ENCODE results near the gene GJB2.

Gene GJB2

DNA sequence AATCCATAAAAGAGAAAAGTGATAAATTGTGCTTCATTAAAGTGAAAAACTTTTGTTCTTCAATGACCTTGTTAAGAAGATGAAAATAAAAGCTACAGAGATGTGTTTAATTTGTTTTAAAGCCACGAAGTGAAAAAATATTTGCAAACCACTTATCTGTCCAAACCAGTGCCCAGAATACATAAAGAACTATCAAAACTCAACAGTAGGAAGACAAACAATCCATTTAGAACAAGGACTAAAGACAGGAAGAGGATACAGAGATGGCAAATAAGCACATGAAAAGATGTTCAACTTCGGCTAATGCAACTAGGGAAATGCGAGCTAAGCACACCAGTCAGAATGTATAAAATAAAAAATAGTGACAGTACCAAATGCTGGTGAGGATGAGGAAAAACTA lies 24.4 kb upstream of the GJB2 start:
- POLR2A ChIA-PET: no interaction called here
- no peak for DNase-seq (ENCODE audit: extremely low spot score)
- TF ChIP-seq, protein P1, sequence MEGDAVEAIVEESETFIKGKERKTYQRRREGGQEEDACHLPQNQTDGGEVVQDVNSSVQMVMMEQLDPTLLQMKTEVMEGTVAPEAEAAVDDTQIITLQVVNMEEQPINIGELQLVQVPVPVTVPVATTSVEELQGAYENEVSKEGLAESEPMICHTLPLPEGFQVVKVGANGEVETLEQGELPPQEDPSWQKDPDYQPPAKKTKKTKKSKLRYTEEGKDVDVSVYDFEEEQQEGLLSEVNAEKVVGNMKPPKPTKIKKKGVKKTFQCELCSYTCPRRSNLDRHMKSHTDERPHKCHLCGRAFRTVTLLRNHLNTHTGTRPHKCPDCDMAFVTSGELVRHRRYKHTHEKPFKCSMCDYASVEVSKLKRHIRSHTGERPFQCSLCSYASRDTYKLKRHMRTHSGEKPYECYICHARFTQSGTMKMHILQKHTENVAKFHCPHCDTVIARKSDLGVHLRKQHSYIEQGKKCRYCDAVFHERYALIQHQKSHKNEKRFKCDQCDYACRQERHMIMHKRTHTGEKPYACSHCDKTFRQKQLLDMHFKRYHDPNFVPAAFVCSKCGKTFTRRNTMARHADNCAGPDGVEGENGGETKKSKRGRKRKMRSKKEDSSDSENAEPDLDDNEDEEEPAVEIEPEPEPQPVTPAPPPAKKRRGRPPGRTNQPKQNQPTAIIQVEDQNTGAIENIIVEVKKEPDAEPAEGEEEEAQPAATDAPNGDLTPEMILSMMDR (IDR thresholded peaks at IDR 0.05; ENCODE audit: control extremely low read depth, extremely low read depth, low read depth, missing control alignments): no peak
- CTCF ChIA-PET: no interaction called here

DNA sequence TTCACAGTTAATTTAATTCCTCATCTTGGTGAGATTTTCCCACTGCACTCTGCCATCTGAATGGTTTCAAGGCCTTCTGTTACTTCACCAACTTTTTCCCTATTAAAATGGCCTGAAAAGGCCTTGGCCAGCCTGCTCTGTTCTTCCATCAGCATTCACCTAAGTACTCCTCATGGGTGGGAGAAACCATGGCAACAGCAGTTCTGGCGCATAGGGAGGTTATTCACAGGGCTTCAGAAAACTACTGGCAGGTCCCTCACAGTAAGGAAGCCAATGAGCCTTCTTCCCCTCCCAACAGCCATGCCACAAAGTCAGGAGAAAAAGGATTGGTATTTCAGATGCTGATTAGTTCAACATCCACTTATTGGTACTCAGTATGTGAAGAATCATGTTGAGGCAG lies 17.2 kb upstream of the GJB2 start:
- ChIA-PET CTCF (interaction anchor here (1.0 to 1.7 kb wide), 2 partner anchors 13 to 19 kb away, joined by 3 to 9 read pairs; no protein-coding TSS in a partner anchor), POLR2A (no interaction called here)
- TF ChIP-seq, protein P1 (IDR thresholded peaks at IDR 0.05; ENCODE audit: control extremely low read depth, extremely low read depth, low read depth, missing control alignments): no peak
- DNase-seq (ENCODE audit: extremely low spot score): no peak

DNA sequence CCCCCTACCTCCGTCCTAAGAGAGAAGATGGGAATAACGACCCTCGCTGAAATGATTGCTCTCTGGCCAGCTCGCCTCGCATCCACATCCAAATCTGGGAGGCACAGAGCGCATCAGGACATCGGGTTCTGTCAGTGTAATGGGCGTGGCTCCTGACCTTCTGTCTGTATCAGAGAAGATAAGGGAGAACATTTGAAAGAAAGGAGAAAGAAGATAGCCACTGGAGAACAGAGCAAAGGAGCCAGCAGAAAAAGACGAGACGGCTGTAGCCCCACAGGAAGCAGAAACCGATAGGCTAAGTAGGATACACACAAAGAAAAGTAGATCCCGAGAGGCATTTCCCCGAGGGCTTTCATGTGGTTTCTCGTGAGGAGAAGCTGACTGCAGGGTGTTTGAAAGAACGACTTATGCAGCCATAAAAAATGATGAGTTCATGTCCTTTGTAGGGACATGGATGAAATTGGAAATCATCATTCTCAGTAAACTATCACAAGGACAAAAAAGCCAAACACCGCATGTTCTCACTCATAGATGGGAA lies 14.0 kb upstream of the GJB2 start:
- TF ChIP-seq, protein P1 (IDR thresholded peaks at IDR 0.05; ENCODE audit: control extremely low read depth, extremely low read depth, low read depth, missing control alignments): no peak
- ChIA-PET CTCF (interaction anchor here (1.1 kb wide), 1 partner anchor 10 kb away, joined by 5 read pairs; no protein-coding TSS in a partner anchor), POLR2A (no interaction called here)
- no peak for DNase-seq (ENCODE audit: extremely low spot score)

DNA sequence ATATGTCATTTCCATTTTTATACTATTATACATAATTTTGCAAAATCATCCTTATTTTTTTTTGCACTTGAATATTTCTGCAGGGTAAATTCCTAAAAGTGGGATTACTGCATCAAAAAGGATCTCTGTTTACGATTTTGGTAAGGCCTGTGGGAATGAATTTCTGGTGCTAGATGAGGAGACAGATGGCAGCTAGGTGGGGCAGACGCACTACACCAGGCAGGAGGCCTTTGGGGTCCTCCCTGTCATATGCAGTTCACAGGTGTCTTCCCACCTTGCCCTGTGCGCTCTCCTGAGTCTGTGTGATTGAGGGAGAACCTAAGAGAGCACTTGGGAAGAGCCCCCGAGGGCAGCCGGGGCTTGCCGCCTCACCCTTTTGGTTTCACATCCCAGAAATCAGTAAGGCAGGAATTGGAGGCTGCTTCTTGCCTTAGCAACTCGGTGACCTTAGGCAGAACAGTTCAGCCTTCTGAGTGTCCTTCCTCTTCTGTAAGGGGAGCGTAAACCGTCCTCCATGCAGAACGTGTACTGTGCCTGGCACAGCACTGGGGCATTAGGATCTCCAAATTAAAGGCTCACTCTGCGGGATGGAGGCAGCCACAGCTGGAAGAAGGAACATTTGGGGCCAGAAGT lies 13.4 kb upstream of the GJB2 start:
- DNase-seq (ENCODE audit: extremely low spot score): no peak
- ChIA-PET POLR2A (no interaction called here), CTCF (interaction anchor here (1.1 to 1.8 kb wide), 2 partner anchors 9 kb away, joined by 5 to 9 read pairs; no protein-coding TSS in a partner anchor)
- TF ChIP-seq, protein P1 (IDR thresholded peaks at IDR 0.05; ENCODE audit: control extremely low read depth, extremely low read depth, low read depth, missing control alignments): no peak

DNA sequence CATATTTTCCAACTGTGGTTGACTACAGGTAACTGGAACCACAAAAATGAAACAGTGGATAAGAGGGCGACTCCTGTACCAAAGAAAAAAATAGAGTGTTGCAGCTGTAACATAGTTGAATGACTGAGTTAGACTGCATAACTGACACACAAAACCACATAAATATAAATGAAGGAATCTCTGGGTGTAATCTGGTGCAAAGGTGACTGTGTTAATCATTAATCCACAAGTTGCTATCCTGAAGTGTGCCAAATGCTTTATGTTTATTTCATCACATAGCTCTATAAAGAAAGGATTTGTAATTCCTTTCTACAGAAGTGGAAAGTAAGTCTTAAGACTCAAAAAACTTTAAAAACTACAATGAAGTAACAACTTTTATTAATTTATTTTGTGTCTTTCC lies 6.0 kb upstream of the GJB2 start:
- TF ChIP-seq, protein P1 (IDR thresholded peaks at IDR 0.05; ENCODE audit: control extremely low read depth, extremely low read depth, low read depth, missing control alignments): no peak
- DNase-seq (ENCODE audit: extremely low spot score): no peak
- POLR2A ChIA-PET: no interaction called here
- CTCF ChIA-PET: interaction anchor here (1.2 to 5.7 kb wide), 3 partner anchors 11 to 726 kb away, joined by 3 to 67 read pairs (median 13); no protein-coding TSS in a partner anchor

DNA sequence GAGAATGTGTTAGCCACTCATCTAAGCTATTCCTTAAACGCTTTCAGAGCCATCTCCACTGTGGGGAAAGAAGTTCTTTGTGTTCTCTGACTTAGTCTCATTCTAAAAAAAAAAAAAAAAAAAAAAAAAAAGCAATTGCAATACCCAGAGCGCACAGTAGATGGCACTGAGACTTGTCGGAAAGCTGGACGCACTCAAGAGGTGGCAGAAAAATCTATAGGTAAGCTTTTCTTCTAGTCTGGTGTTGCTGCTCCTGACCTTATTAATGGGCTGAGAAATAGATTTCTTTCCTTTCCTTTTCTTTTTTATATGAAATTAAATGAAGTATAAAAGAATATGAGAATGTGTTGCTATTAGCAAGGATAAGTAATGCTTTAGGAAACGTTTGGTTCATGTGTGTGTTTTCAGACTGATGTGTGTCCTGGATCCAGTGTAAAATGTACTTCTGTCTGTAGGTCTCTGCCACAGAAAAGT lies 4.7 kb upstream of the GJB2 start:
- POLR2A ChIA-PET: interaction anchor here (0.6 kb wide), 1 partner anchor 88 kb away, joined by 8 read pairs; no protein-coding TSS in a partner anchor
- DNase-seq (ENCODE audit: extremely low spot score): peak; percentile 50
- TF ChIP-seq, protein P1 (IDR thresholded peaks at IDR 0.05; ENCODE audit: control extremely low read depth, extremely low read depth, low read depth, missing control alignments): peak; percentile 66
- CTCF ChIA-PET: interaction anchor here (0.7 to 5.7 kb wide), 24 partner anchors 8 to 979 kb away, joined by 3 to 67 read pairs (median 4); partner anchors contain the start of genes MRPL57 and SKA3
